ENCODE results near the gene LARP1. TPM values are rescaled to one million over a fixed set of nuclear protein-coding genes. Genes with fewer than 3 reads are reported as not detected.
"Not testable (repeated sequence)": the region's sequence is repeated elsewhere in the genome, so short reads cannot be mapped to it uniquely, and the experiment has no call there.

Gene LARP1
- total RNA-seq, 1 donor: 124 TPM

- DNase-seq (ENCODE audit: insufficient read length, low spot score, missing footprints): no peak
- no peak overlapping the region for H2AFZ ChIP-seq (ENCODE audit: low read length)
- no peaks in the 10 kb centered on the region for H3K79me2 ChIP-seq (ENCODE audit: insufficient read depth, low read length)
- no peak overlapping the region for H3K27ac ChIP-seq (ENCODE audit: low read depth, low read length)
- H3K27me3 ChIP-seq (ENCODE audit: insufficient read depth, low read length): no peaks in the 10 kb centered on the region
- no peaks in the 10 kb centered on the region for H3K9me3 ChIP-seq (ENCODE audit: low read depth, low read length)
- no peak overlapping the region for H3K4me2 ChIP-seq (ENCODE audit: insufficient read depth, low read length)
- H3K4me3 ChIP-seq (ENCODE audit: insufficient read depth, low read length): no peak overlapping the region
- TF ChIP-seq CTCF (IDR thresholded peaks at IDR 0.05; ENCODE audit: extremely low read depth, low read depth, low read length): no peak
- H3K4me1 ChIP-seq (ENCODE audit: insufficient read depth, low read length): no peaks in the 10 kb centered on the region
- no peaks in the 10 kb centered on the region for H4K20me1 ChIP-seq (ENCODE audit: insufficient read depth, low read length)
- no peaks in the 10 kb centered on the region for H3K36me3 ChIP-seq (ENCODE audit: insufficient read depth, low read length)
Measured at GRCh38 chr5:154729613-154730012, 25.6 kb upstream of the LARP1 start.

- not testable (repeated sequence) for H3K36me3 ChIP-seq (ENCODE audit: insufficient read depth, low read length); H3K4me2 ChIP-seq (ENCODE audit: insufficient read depth, low read length); H3K27ac ChIP-seq (ENCODE audit: low read depth, low read length); DNase-seq (ENCODE audit: insufficient read length, low spot score, missing footprints); H3K9me3 ChIP-seq (ENCODE audit: low read depth, low read length); H2AFZ ChIP-seq (ENCODE audit: low read length); H3K4me1 ChIP-seq (ENCODE audit: insufficient read depth, low read length); H3K79me2 ChIP-seq (ENCODE audit: insufficient read depth, low read length); H3K27me3 ChIP-seq (ENCODE audit: insufficient read depth, low read length); H3K4me3 ChIP-seq (ENCODE audit: insufficient read depth, low read length); H4K20me1 ChIP-seq (ENCODE audit: insufficient read depth, low read length)
Measured at GRCh38 chr5:154730761-154731160, 24.4 kb upstream of the LARP1 start.

- H3K4me2 ChIP-seq (ENCODE audit: insufficient read depth, low read length): no peak overlapping the region
- H3K79me2 ChIP-seq (ENCODE audit: insufficient read depth, low read length): no peaks in the 10 kb centered on the region
- H3K4me3 ChIP-seq (ENCODE audit: insufficient read depth, low read length): no peak overlapping the region
- H3K9me3 ChIP-seq (ENCODE audit: low read depth, low read length): no peaks in the 10 kb centered on the region
- no peak for DNase-seq (ENCODE audit: insufficient read length, low spot score, missing footprints)
- no peaks in the 10 kb centered on the region for H3K36me3 ChIP-seq (ENCODE audit: insufficient read depth, low read length)
- TF ChIP-seq CTCF (IDR thresholded peaks at IDR 0.05; ENCODE audit: extremely low read depth, low read depth, low read length): no peak
- H3K4me1 ChIP-seq (ENCODE audit: insufficient read depth, low read length): no peaks in the 10 kb centered on the region
- H2AFZ ChIP-seq (ENCODE audit: low read length): no peak overlapping the region
- no peak overlapping the region for H3K27ac ChIP-seq (ENCODE audit: low read depth, low read length)
- no peaks in the 10 kb centered on the region for H4K20me1 ChIP-seq (ENCODE audit: insufficient read depth, low read length)
- no peaks in the 10 kb centered on the region for H3K27me3 ChIP-seq (ENCODE audit: insufficient read depth, low read length)
Measured at GRCh38 chr5:154732212-154732611, 23.0 kb upstream of the LARP1 start.

- Histone ChIP-seq H3K4me1 (ENCODE audit: insufficient read depth, low read length) (no peaks in the 10 kb centered on the region), H4K20me1 (ENCODE audit: insufficient read depth, low read length) (no peaks in the 10 kb centered on the region), H3K36me3 (ENCODE audit: insufficient read depth, low read length) (no peaks in the 10 kb centered on the region), H3K4me2 (ENCODE audit: insufficient read depth, low read length) (no peak overlapping the region), H2AFZ (ENCODE audit: low read length) (no peak overlapping the region), H3K27me3 (ENCODE audit: insufficient read depth, low read length) (no peaks in the 10 kb centered on the region), H3K27ac (ENCODE audit: low read depth, low read length) (no peak overlapping the region), H3K9me3 (ENCODE audit: low read depth, low read length) (no peaks in the 10 kb centered on the region), H3K4me3 (ENCODE audit: insufficient read depth, low read length) (no peak overlapping the region), H3K79me2 (ENCODE audit: insufficient read depth, low read length) (no peaks in the 10 kb centered on the region)
- no peak for DNase-seq (ENCODE audit: insufficient read length, low spot score, missing footprints)
- no peak for TF ChIP-seq CTCF (IDR thresholded peaks at IDR 0.05; ENCODE audit: extremely low read depth, low read depth, low read length)
Measured at GRCh38 chr5:154734370-154735248, 20.6 kb upstream of the LARP1 start.

GRCh38 chr5:154735362-154735761 lies 19.8 kb upstream of the LARP1 start:
- H3K4me1 ChIP-seq (ENCODE audit: insufficient read depth, low read length); H3K27ac ChIP-seq (ENCODE audit: low read depth, low read length); H3K36me3 ChIP-seq (ENCODE audit: insufficient read depth, low read length); H3K79me2 ChIP-seq (ENCODE audit: insufficient read depth, low read length); H4K20me1 ChIP-seq (ENCODE audit: insufficient read depth, low read length); DNase-seq (ENCODE audit: insufficient read length, low spot score, missing footprints); H3K27me3 ChIP-seq (ENCODE audit: insufficient read depth, low read length); H2AFZ ChIP-seq (ENCODE audit: low read length); H3K4me2 ChIP-seq (ENCODE audit: insufficient read depth, low read length); H3K4me3 ChIP-seq (ENCODE audit: insufficient read depth, low read length); H3K9me3 ChIP-seq (ENCODE audit: low read depth, low read length): not testable (repeated sequence)

GRCh38 chr5:154736372-154736771 lies 18.8 kb upstream of the LARP1 start:
- H3K9me3 ChIP-seq (ENCODE audit: low read depth, low read length); DNase-seq (ENCODE audit: insufficient read length, low spot score, missing footprints); H3K4me2 ChIP-seq (ENCODE audit: insufficient read depth, low read length); H3K79me2 ChIP-seq (ENCODE audit: insufficient read depth, low read length); H4K20me1 ChIP-seq (ENCODE audit: insufficient read depth, low read length); H3K4me1 ChIP-seq (ENCODE audit: insufficient read depth, low read length); H2AFZ ChIP-seq (ENCODE audit: low read length); H3K36me3 ChIP-seq (ENCODE audit: insufficient read depth, low read length); H3K27me3 ChIP-seq (ENCODE audit: insufficient read depth, low read length); H3K27ac ChIP-seq (ENCODE audit: low read depth, low read length); H3K4me3 ChIP-seq (ENCODE audit: insufficient read depth, low read length): not testable (repeated sequence)
